PC-9 (cell line): ENCODE data around the gene PTPRA. TPM values are rescaled to one million over a fixed set of nuclear protein-coding genes. Genes with fewer than 3 reads are reported as not detected.

Experiments used
- BruUV-seq: library from RNA; stranded (reverse); fragments of 400-500 nt; replicated peaks from 2 replicates; lab custom pipeline; 2021; lab: Mats Ljungman, UMichigan
- CTCF ChIA-PET: fragments of 300-600 bp; sonication (Branson Sonifier 250); formaldehyde crosslinking; loops from one replicate; lab custom pipeline; 2022; ENCODE audit warnings: antibody characterized with exemption; lab: Charles Lee
- POLR2A ChIA-PET: fragments of 300-600 bp; sonication (Branson Sonifier 250); formaldehyde crosslinking; loops from one replicate; lab custom pipeline; 2022; ENCODE audit warnings: antibody characterized with exemption; ENCODE audit not compliant: unreplicated experiment; lab: Charles Lee
- DNase-seq, 2 experiments: peaks; one replicate each; pipeline versions ENCODE4 v3.0.0 to v3.0.0-alpha.2; 2015 to 2022; ENCODE audit warnings: mixed read lengths in 1 of 2
- H2AFZ ChIP-seq: fragments of 200-600 bp; sonication (generic); 2 replicates; pipeline ENCODE4 v1.8.1; 2017; ENCODE audit warnings: antibody characterized with exemption
- H3F3A ChIP-seq: fragments of 200-600 bp; sonication (generic); 2 replicates; pipeline ENCODE4 v1.8.1; 2017; ENCODE audit warnings: antibody characterized with exemption, mild to moderate bottlenecking, low read depth; ENCODE audit not compliant: insufficient read depth
- H3K27ac ChIP-seq: fragments of 200-600 bp; sonication (generic); 2 replicates; pipeline ENCODE4 v1.6.1; 2016; ENCODE audit warnings: mixed run types
- H3K27me3 ChIP-seq: fragments of 200-600 bp; sonication (generic); 2 replicates; pipeline ENCODE4 v1.6.1; 2016; ENCODE audit warnings: low read depth, mixed run types; ENCODE audit not compliant: insufficient read depth
- H3K36me3 ChIP-seq: fragments of 200-600 bp; sonication (generic); 2 replicates; pipeline ENCODE4 v1.6.1; 2016; ENCODE audit warnings: low read depth, mixed run types
- H3K4me1 ChIP-seq: fragments of 200-600 bp; sonication (generic); replicated peaks from 2 replicates; pipeline ENCODE4 v1.6.1; 2016; ENCODE audit warnings: mixed run types; ENCODE audit not compliant: insufficient read depth
- H3K4me2 ChIP-seq: fragments of 200-600 bp; sonication (generic); 2 replicates; pipeline ENCODE4 v1.6.1; 2017; ENCODE audit warnings: mixed run types
- H3K4me3 ChIP-seq: fragments of 200-600 bp; sonication (generic); 2 replicates; pipeline ENCODE4 v1.6.1; 2016; ENCODE audit warnings: mixed run types
- H3K79me2 ChIP-seq: fragments of 200-600 bp; sonication (generic); 2 replicates; pipeline ENCODE4 v1.6.1; 2017; ENCODE audit warnings: low read depth, mixed run types
- H3K9me2 ChIP-seq: fragments of 200-600 bp; sonication (generic); 2 replicates; pipeline ENCODE4 v1.8.1; 2017; ENCODE audit warnings: mild to moderate bottlenecking; ENCODE audit not compliant: insufficient read depth
- H3K9me3 ChIP-seq: fragments of 200-600 bp; sonication (generic); 2 replicates; pipeline ENCODE4 v1.8.1; 2016; ENCODE audit warnings: low read depth; ENCODE audit not compliant: insufficient read depth
- H4K20me1 ChIP-seq: fragments of 200-600 bp; sonication (generic); 2 replicates; pipeline ENCODE4 v1.8.1; 2017; ENCODE audit not compliant: insufficient read depth
- EZH2 ChIP-seq: fragments of 200-600 bp; sonication (generic); IDR thresholded peaks from 2 replicates; pipeline ENCODE4 v1.8.0; 2017; ENCODE audit warnings: antibody characterized with exemption, low read depth
- intact Hi-C: fragments of 100-400 bp; cut with micrococcal nuclease; formaldehyde crosslinking; loops from one replicate; pipeline ENCODE4 v1.10.0; 2022; ENCODE audit not compliant: unreplicated experiment
- total RNA-seq: library from RNA; stranded (reverse); gene quantifications from 2 replicates; pipeline ENCODE4 v1.2.3, GENCODE V29; 2021
- TF ChIP-seq, protein P1 (sequence below): fragments of 200-600 bp; sonication (generic); conservative IDR thresholded peaks from 2 replicates; pipeline ENCODE4 v1.6.1; 2017; ENCODE audit warnings: mixed run types, antibody characterized with exemption, mild to moderate bottlenecking, moderate library complexity

Gene PTPRA
- total RNA-seq, 1 experiment from 2014 or later: 48.8 TPM

DNA sequence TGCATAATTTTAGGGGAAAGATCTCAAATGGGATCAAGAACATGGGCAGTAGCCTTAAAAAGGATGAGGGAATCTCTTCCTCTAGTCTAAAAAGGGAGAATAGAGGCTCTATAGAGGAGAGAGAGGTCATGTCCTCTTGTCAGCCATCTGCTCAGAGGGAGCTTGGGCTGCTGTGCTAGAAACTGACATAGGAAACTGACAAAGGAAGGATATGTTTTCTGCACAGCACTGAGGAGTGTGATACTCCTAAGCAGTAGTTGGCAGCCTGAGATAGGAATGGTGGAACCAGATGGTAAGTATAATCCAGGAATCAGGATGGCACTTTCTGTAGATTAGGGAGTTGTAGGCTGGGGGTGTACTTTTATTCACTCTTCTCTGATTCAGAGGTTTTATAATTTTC is 59.2 kb downstream of the PTPRA start:
- Histone ChIP-seq H3K27ac (no peak overlapping the region), H3K4me3 (no peak overlapping the region), H4K20me1 (no peaks in the 10 kb centered on the region; the same call in 1 of the 2 replicates), H3K4me1 (no peaks in the 10 kb centered on the region), H3K36me3 (no peaks in the 10 kb centered on the region), H3F3A (no peaks in the 10 kb centered on the region), H3K4me2 (no peak overlapping the region), H3K79me2 (no peaks in the 10 kb centered on the region), H3K9me2 (no peaks in the 10 kb centered on the region), H2AFZ (no peak overlapping the region), H3K27me3 (no peaks in the 10 kb centered on the region), H3K9me3 (no peaks in the 10 kb centered on the region)
- no peak for DNase-seq
- no TSS peak for BruUV-seq
- intact Hi-C loops: no loop called here
- ChIA-PET POLR2A (no interaction called here), CTCF (no interaction called here)
- TF ChIP-seq EZH2: no peak
- TF ChIP-seq, protein P1, sequence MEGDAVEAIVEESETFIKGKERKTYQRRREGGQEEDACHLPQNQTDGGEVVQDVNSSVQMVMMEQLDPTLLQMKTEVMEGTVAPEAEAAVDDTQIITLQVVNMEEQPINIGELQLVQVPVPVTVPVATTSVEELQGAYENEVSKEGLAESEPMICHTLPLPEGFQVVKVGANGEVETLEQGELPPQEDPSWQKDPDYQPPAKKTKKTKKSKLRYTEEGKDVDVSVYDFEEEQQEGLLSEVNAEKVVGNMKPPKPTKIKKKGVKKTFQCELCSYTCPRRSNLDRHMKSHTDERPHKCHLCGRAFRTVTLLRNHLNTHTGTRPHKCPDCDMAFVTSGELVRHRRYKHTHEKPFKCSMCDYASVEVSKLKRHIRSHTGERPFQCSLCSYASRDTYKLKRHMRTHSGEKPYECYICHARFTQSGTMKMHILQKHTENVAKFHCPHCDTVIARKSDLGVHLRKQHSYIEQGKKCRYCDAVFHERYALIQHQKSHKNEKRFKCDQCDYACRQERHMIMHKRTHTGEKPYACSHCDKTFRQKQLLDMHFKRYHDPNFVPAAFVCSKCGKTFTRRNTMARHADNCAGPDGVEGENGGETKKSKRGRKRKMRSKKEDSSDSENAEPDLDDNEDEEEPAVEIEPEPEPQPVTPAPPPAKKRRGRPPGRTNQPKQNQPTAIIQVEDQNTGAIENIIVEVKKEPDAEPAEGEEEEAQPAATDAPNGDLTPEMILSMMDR: no peak

DNA sequence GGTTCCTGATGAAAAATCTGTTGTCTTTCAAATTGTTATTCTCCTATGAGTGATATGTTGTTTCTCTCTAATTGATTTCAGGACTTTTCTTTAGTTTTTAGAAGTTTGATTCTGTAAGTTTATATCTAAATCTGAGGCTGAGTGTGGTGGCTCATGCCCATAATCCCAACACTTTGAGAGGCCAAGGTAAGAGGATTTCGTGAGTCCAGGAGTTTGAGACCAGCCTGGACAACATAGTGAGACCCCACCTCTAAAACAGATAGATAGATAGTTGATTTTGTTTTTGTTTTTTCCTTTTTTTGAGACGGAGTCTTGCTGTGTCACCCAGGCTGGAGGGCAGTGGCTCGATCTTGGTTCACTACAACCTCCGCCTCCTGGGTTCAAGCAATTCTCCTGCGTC is 64.6 kb downstream of the PTPRA start:
- Histone ChIP-seq H3K79me2 (no peaks in the 10 kb centered on the region), H3K36me3 (no peaks in the 10 kb centered on the region), H2AFZ (no peak overlapping the region), H3K9me3 (no peaks in the 10 kb centered on the region), H3K4me2 (no peak overlapping the region), H3K27ac (no peak overlapping the region), H3K9me2 (no peaks in the 10 kb centered on the region), H3K4me1 (no peaks in the 10 kb centered on the region), H3K4me3 (no peak overlapping the region), H3F3A (no peaks in the 10 kb centered on the region), H3K27me3 (no peaks in the 10 kb centered on the region), H4K20me1 (no peaks in the 10 kb centered on the region; the same call in 1 of the 2 replicates)
- BruUV-seq: no TSS peak
- CTCF ChIA-PET: no interaction called here
- intact Hi-C loops: no loop called here
- POLR2A ChIA-PET: interaction anchor here (0.6 kb wide), 1 partner anchor 165 kb away, joined by 8 read pairs; no protein-coding TSS in a partner anchor
- DNase-seq: no peak
- TF ChIP-seq, protein P1: no peak
- no peak for TF ChIP-seq EZH2

DNA sequence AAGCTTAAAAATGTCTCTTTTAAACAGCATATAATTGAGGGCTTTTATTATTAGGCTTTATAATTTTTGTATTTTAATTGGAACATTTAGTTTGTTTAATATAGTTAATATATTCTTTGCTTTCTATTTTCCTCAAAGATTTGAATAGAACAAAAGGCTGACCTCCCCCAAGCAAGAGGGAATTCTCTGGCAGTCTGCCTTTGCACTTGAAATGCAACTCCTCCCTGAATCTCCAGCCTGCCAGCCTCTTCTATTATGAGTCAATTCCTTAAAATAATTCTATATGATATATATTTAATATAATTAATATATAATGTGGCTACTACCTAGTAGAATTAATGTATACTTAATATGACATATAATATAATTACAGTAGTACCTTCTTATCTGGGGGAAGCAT is 69.2 kb downstream of the PTPRA start:
- TF ChIP-seq, protein P1: no peak
- Histone ChIP-seq H3K9me3 (no peaks in the 10 kb centered on the region), H3K4me2 (no peak overlapping the region), H3F3A (no peaks in the 10 kb centered on the region), H3K4me1 (no peaks in the 10 kb centered on the region), H4K20me1 (no peaks in the 10 kb centered on the region), H3K4me3 (no peak overlapping the region), H3K36me3 (no peaks in the 10 kb centered on the region), H3K9me2 (no peaks in the 10 kb centered on the region), H2AFZ (no peak overlapping the region), H3K27me3 (no peaks in the 10 kb centered on the region), H3K79me2 (no peaks in the 10 kb centered on the region), H3K27ac (no peak overlapping the region)
- CTCF ChIA-PET: no interaction called here
- POLR2A ChIA-PET: interaction anchor here (0.7 kb wide), 1 partner anchor 116 kb away, joined by 5 read pairs; no protein-coding TSS in a partner anchor
- no peak for DNase-seq
- intact Hi-C loops: no loop called here
- BruUV-seq: no TSS peak
